GM12873 (cell line): ENCODE results near the gene SCAF1.

ENCODE experiments used
- TF ChIP-seq, protein P1 (sequence below): IDR thresholded peaks from 2 replicates; pipeline ENCODE4 v1.5.1; 2012; ENCODE audit warnings: low read depth, mild to moderate bottlenecking, moderate library complexity, low read length, control low read depth; ENCODE audit not compliant: insufficient read depth; ENCODE audit errors: missing control alignments

SCAF1 gene

DNA sequence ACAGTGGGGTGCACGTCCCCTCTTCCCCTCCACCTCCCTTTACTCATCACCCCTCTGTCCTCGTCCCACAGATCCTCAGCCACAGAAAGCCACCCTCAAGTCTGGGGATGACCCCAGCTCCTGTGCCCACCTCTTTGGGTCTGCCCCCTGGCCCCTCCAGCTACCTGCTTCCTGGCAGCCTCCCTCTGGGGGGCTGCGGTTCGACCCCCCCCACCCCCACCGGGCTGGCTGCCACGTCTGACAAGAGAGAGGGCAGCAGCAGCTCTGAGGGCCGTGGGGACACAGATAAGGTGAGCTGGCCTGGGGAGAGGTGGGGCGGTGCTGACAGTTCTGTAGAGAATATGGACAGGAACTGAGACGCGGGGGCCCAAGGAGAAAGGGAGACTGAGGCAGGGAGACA is 12.6 kb downstream of the SCAF1 start:
- TF ChIP-seq, protein P1, sequence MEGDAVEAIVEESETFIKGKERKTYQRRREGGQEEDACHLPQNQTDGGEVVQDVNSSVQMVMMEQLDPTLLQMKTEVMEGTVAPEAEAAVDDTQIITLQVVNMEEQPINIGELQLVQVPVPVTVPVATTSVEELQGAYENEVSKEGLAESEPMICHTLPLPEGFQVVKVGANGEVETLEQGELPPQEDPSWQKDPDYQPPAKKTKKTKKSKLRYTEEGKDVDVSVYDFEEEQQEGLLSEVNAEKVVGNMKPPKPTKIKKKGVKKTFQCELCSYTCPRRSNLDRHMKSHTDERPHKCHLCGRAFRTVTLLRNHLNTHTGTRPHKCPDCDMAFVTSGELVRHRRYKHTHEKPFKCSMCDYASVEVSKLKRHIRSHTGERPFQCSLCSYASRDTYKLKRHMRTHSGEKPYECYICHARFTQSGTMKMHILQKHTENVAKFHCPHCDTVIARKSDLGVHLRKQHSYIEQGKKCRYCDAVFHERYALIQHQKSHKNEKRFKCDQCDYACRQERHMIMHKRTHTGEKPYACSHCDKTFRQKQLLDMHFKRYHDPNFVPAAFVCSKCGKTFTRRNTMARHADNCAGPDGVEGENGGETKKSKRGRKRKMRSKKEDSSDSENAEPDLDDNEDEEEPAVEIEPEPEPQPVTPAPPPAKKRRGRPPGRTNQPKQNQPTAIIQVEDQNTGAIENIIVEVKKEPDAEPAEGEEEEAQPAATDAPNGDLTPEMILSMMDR, result no peak

DNA sequence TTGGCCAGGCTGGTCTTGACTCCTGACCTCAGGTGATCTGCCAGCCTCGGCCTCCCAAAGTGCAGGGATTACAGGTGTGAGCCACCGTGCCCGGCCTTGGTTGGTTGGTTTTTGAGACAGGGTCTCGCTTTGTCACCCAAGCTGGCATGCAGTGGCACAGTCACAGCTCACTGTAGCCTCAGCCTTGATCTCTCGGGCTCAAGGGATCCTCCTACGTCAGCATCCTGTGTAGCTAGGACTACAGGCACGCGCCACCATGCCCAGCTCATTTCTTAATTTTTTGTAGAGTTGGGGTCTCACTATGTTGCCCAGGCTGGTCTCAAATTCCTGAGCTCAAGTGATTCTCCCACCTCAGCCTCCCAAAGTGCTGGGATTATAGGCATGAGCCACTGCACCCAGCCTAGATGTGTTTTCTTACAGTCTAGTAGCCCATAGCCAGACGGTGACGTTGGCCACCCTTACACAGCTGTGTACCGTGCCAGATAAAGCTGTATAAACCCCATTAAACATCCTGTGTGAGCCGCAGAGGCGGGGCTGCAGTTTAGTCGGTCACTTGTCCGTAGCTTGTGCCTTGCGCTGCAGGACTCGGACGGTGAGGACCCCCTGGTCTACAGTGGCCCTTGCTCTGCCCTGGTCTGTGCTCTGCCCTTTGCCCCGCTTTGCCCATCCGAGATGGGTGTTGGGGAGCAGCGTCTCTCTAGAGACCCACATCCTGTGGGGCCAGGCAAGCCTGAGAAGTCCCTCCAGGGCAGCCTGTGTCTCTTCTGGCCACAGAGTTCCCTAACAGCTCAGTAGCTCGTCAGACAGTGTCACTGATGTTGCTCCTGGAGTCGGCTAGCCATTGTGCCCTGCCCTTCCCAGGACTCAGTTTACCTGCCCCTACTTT is 13.8 kb downstream of the SCAF1 start:
- TF ChIP-seq, protein P1, result no peak

DNA sequence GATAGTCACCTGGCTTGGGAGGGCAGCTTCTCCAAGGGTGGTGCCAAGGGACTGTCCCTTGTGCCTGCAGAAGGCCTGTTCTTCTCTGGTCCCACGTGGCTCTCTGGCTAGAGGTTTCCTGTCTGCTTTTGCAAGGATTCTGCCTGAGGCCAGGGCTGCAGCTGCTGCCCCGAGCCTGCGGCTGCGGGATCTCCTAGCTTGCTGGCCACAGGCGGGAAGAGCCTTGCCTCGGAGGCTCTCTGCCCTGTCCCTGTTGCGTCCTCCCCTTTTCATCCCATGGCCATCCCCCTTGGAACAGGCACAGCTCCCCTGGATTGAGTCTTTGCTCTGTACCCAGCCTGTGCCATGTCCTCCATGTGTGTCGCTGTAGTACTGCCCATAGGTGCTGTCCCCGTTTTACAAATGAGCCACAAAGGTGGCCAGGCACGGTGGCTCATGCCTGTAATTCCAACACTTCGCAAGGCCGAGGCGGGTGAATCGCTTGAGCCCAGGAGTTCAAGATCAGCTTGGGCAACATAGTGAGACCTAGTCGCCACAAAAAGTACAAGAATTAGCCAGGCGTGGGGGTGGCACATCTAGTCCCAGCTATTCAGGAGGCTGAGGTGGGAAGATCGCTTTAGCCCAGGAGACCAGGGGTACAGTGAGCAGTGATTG is 14.6 kb downstream of the SCAF1 start:
- TF ChIP-seq, protein P1, result no peak

DNA sequence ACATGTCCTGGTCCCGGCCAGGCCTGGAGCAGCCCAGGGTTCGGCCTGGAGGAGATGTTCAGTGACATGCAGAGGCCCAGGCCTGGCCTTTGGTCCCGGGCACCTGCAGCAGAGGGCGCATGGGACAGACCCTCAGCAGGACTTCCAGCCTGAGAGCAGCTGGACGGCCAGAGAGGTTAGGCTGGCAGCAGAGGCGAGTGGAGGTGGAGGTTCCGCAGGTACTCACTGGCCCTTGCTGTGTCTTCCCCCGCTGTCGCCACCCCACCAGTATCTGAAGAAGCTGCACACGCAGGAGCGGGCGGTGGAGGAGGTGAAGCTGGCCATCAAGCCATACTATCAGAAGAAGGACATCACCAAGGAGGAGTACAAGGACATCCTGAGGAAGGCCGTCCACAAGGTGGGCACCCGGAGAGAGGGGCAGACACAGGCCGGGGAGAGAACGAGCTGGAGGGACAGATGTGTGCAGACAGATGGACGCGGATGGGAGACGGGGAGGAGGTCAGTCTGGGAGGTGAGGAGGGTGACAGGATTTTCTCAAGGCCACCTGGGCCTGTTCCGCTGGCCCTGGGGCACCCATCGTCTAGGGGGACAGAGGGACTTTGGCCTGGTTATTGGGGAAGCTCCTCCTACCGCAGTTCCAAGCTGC is 15.6 kb downstream of the SCAF1 start:
- TF ChIP-seq, protein P1, result no peak

DNA sequence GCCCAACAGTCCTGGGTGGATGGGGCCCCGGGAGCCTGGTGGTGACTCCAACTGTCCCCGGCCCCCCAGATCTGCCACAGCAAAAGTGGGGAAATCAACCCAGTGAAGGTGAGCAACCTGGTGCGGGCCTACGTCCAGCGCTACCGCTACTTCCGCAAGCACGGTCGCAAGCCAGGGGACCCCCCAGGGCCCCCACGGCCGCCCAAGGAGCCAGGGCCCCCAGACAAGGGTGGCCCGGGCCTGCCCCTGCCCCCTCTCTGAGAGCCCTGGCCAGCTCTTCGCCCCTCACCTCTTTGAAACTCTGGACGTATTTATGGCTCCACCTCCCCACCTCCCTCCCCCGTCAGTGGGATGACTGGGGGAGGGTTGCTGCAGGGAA is 16.1 kb downstream of the SCAF1 start:
- TF ChIP-seq, protein P1, result no peak

DNA sequence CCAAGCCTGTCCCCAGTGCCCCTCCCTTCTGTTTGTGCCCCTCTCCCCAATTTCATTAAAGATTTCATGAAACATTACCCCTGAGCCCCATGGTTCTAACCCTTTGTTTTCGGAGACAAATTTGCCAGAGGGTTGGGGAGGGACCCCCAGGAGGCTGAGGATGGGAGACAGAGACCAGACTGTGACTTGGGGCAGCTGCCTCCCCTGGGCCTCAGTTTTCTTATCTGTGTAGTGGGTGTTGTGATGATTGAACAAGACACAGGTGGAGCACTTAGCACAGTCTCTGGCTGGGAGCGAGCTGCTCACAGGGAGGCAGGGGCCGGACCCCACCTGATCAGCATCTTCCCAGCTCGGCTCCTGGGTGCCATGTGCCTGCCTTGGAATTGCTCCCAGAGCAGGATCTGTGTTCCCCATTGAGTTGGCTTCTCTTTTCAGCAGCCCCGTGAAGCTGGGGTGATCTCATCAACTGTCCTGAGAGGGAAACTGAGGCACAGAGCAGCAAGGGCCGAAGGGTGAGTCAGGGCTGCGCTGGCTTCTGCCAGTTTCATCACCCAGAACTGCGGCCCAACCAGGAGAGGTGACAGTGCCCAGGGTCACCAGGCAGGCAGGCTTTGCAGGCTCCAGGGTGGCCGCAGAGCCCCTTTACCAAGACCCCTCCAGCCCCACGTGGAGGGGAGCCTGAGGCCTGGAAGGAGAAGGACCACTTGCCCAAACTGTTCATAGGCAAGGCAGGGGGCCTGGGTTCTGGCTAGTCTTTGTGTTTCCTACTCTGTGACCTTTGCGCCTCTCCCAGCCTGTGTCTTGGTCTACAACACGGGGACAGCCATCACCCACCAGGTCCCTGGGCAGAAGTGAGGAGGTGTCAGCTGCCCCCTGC is 16.8 kb downstream of the SCAF1 start:
- TF ChIP-seq, protein P1, result no peak
